Measurements from ENCODE around the gene PRELID2.
A peak's percentile ranks its signal among the peaks of the same experiment; 100 is the strongest.
"Not testable (repeated sequence)": the region's sequence is repeated elsewhere in the genome, so short reads cannot be mapped to it uniquely, and the experiment has no call there.

Gene PRELID2

GRCh38 chr5:145750199-145750598, 84.9 kb downstream of the PRELID2 start:
- no peak for DNase-seq (ENCODE audit: low read depth in 2 of 2)

GRCh38 chr5:145743396-145744061, 91.6 kb downstream of the PRELID2 start:
- no peak for DNase-seq (ENCODE audit: low read depth in 2 of 2)

- no peak for DNase-seq (ENCODE audit: low read depth in 2 of 2)
Measured at GRCh38 chr5:145739843-145740242, 95.3 kb downstream of the PRELID2 start.

- DNase-seq (ENCODE audit: low read depth in 2 of 2) = no peak
Measured at GRCh38 chr5:145738227-145738626, 96.9 kb downstream of the PRELID2 start.

GRCh38 chr5:145737578-145737977, 97.6 kb downstream of the PRELID2 start:
- no peak for DNase-seq (ENCODE audit: low read depth in 2 of 2)

- not testable (repeated sequence) for DNase-seq (ENCODE audit: low read depth in 2 of 2)
Measured at GRCh38 chr5:145729956-145730355, 105.2 kb downstream of the PRELID2 start.

GRCh38 chr5:145723516-145723915, 111.6 kb downstream of the PRELID2 start:
- no peak for DNase-seq (ENCODE audit: low read depth in 2 of 2)

- peak in 1 of 2 experiments; percentile 4 for DNase-seq (ENCODE audit: low read depth in 2 of 2)
Measured at GRCh38 chr5:145718956-145719355, 116.2 kb downstream of the PRELID2 start.

GRCh38 chr5:145715412-145715811, 119.7 kb downstream of the PRELID2 start:
- DNase-seq (ENCODE audit: low read depth in 2 of 2) = no peak

- no peak for DNase-seq (ENCODE audit: low read depth in 2 of 2)
Measured at GRCh38 chr5:145712245-145712644, 122.9 kb downstream of the PRELID2 start.

GRCh38 chr5:145711417-145711816, 123.7 kb downstream of the PRELID2 start:
- no peak for DNase-seq (ENCODE audit: low read depth in 2 of 2)
